OCI-LY7 (cell line): ENCODE measurements around the gene KCNQ2. TPM values are rescaled to one million over a fixed set of nuclear protein-coding genes. Genes with fewer than 3 reads are reported as not detected.

Source experiments
- BruUV-seq: library from RNA; stranded (reverse); fragments of 400-500 nt; replicated peaks from 2 replicates; lab custom pipeline; 2021; lab: Mats Ljungman, UMichigan
- CTCF ChIA-PET: fragments of 300-600 bp; sonication (Branson Sonifier 250); formaldehyde crosslinking; loops from one replicate; lab custom pipeline; 2022; ENCODE audit warnings: antibody characterized with exemption; ENCODE audit not compliant: unreplicated experiment; lab: Charles Lee
- POLR2A ChIA-PET: fragments of 300-600 bp; sonication (Branson Sonifier 250); formaldehyde crosslinking; loops from one replicate; lab custom pipeline; 2022; ENCODE audit warnings: antibody characterized with exemption; lab: Charles Lee
- DNase-seq: peaks from one replicate; pipeline ENCODE4 v3.0.0-alpha.2; 2015; ENCODE audit warnings: low spot score
- H2AFZ ChIP-seq: fragments of 200-600 bp; sonication (generic), shearing (Covaris generic); 2 replicates; pipeline ENCODE4 v1.6.1; 2014; ENCODE audit warnings: mild to moderate bottlenecking, antibody characterized with exemption, low read length, moderate library complexity
- H3K27ac ChIP-seq: fragments of 200-600 bp; sonication (generic); 2 replicates; pipeline ENCODE4 v1.5.1; 2014; ENCODE audit warnings: mixed run types, low read depth, mild to moderate bottlenecking, moderate library complexity, low read length, inconsistent platforms; ENCODE audit not compliant: poor library complexity, severe bottlenecking
- H3K36me3 ChIP-seq: fragments of 200-600 bp; sonication (generic); 2 replicates; pipeline ENCODE4 v1.6.1; 2014; ENCODE audit warnings: mild to moderate bottlenecking, antibody characterized with exemption, low read length, moderate library complexity, mixed read lengths; ENCODE audit not compliant: insufficient read depth
- H3K4me1 ChIP-seq: fragments of 200-600 bp; sonication (generic); 2 replicates; pipeline ENCODE4 v1.5.1; 2014; ENCODE audit warnings: mild to moderate bottlenecking, low read length; ENCODE audit not compliant: insufficient read depth, poor library complexity, severe bottlenecking
- H3K4me2 ChIP-seq: fragments of 200-600 bp; sonication (generic); 2 replicates; pipeline ENCODE4 v1.6.1; 2014; ENCODE audit warnings: mild to moderate bottlenecking, low read length
- H3K4me3 ChIP-seq: fragments of 200-600 bp; sonication (generic); 2 replicates; pipeline ENCODE4 v1.5.1; 2014; ENCODE audit warnings: mild to moderate bottlenecking, low read depth, low read length; ENCODE audit not compliant: poor library complexity, severe bottlenecking
- H3K79me2 ChIP-seq: fragments of 200-600 bp; sonication (generic); 2 replicates; pipeline ENCODE4 v1.6.1; 2016; ENCODE audit warnings: low read depth, mild to moderate bottlenecking, low read length, moderate library complexity, mixed read lengths; ENCODE audit not compliant: insufficient read depth
- H3K9me2 ChIP-seq: fragments of 200-600 bp; sonication (generic); 2 replicates; pipeline ENCODE4 v1.6.1; 2016; ENCODE audit warnings: mild to moderate bottlenecking, low read length, mixed read lengths; ENCODE audit not compliant: insufficient read depth
- H3K9me3 ChIP-seq: fragments of 200-600 bp; sonication (generic); 2 replicates; pipeline ENCODE4 v1.6.1; 2014; ENCODE audit warnings: mild to moderate bottlenecking, mixed run types, low read length, mixed read lengths
- H4K20me1 ChIP-seq: fragments of 200-600 bp; sonication (generic); 2 replicates; pipeline ENCODE4 v1.6.1; 2014; ENCODE audit warnings: mild to moderate bottlenecking, antibody characterized with exemption, low read length, moderate library complexity, mixed read lengths; ENCODE audit not compliant: insufficient read depth
- EZH2phosphoT487 ChIP-seq: fragments of 200-600 bp; sonication (generic); IDR thresholded peaks from 2 replicates; pipeline ENCODE4 v1.6.1; 2018; ENCODE audit warnings: low read depth, borderline replicate concordance, mild to moderate bottlenecking, mixed run types, antibody characterized with exemption, low read length, moderate library complexity, mixed read lengths
- intact Hi-C: fragments of 100-400 bp; cut with micrococcal nuclease; formaldehyde crosslinking; loops from one replicate; pipeline ENCODE4 v1.10.0; 2022; ENCODE audit not compliant: unreplicated experiment
- total RNA-seq, 2 experiments: library from RNA; depleted of rRNA in 1 of 2; stranded (reverse); fragments of >200 nt in 1 of 2; shearing (Covaris generic) in 1 of 2; gene quantifications; 2 replicates each; pipeline ENCODE4 v1.2.3, GENCODE V29; 2014 to 2022
- TF ChIP-seq, protein P1 (sequence below): fragments of 200-600 bp; sonication (generic); conservative IDR thresholded peaks from 2 replicates; pipeline ENCODE4 v1.5.1; 2014; ENCODE audit warnings: mild to moderate bottlenecking, antibody characterized with exemption, low read length, moderate library complexity, mixed read lengths

Gene KCNQ2
- total RNA-seq, 2 experiments from 2014 or later = not detected

DNA sequence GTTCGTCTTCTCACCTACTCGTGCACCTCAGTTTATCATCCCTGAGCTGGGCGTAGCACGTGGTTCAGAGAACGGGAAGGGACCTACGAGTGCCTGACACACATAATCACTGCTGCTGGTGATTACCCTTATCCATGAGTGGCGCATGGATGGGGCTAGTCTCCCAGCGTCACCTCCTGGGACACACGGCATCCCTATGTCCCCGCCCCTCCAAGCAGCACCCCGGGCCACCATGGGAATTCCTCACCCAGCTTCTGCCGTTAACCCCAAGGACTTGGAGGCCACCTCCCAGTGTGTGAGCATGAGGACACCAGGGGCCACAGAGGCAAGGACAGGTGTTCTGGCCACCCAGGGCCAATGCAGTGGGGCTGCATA is 121.1 kb downstream of the KCNQ2 start:
- DNase-seq = no peak
- Histone ChIP-seq H4K20me1 (no peaks in the 10 kb centered on the region), H3K36me3 (no peaks in the 10 kb centered on the region), H3K9me3 (no peaks in the 10 kb centered on the region), H3K4me1 (no peaks in the 10 kb centered on the region), H3K9me2 (no peaks in the 10 kb centered on the region), H2AFZ (no peak overlapping the region), H3K27ac (no peak overlapping the region), H3K4me3 (no peak overlapping the region), H3K79me2 (no peaks in the 10 kb centered on the region), H3K4me2 (no peak overlapping the region)
- TF ChIP-seq, protein P1, sequence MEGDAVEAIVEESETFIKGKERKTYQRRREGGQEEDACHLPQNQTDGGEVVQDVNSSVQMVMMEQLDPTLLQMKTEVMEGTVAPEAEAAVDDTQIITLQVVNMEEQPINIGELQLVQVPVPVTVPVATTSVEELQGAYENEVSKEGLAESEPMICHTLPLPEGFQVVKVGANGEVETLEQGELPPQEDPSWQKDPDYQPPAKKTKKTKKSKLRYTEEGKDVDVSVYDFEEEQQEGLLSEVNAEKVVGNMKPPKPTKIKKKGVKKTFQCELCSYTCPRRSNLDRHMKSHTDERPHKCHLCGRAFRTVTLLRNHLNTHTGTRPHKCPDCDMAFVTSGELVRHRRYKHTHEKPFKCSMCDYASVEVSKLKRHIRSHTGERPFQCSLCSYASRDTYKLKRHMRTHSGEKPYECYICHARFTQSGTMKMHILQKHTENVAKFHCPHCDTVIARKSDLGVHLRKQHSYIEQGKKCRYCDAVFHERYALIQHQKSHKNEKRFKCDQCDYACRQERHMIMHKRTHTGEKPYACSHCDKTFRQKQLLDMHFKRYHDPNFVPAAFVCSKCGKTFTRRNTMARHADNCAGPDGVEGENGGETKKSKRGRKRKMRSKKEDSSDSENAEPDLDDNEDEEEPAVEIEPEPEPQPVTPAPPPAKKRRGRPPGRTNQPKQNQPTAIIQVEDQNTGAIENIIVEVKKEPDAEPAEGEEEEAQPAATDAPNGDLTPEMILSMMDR = no peak
- no peak for TF ChIP-seq EZH2phosphoT487
- intact Hi-C loops = no loop called here
- BruUV-seq = no TSS peak
- CTCF ChIA-PET = no interaction called here
- POLR2A ChIA-PET = no interaction called here

DNA sequence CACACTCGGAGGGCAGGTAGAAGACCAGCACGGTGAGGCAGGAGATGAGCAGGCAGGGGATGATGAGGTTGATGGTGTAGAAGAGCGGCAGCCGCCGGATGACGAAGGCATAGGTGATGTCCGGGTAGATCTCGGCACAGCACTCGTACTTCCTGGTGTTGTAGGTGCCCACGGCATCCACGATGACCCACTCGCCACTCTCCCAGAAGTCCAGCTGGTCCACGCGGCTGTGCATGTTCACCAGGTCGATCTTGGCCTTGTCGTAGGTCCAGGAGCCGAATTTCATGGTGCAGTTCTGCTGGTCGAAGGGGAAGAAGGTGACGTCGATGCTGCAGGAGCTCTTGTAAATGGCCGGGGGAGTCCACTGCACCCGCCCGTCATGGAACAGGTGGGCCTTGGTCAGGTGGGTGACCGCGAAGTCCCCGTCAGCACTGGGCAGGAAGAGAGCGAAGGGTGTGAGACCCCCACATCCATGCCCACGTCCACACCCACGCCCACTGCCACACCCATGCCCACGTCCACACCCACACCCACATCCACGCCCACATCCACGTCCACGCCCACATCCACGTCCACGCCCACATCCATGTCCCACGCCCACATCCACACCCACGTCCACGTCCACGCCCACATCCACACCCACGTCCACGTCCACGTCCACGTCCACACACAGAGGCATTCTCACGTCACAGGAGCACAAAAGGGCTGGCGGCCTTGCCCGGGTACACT is 121.7 kb downstream of the KCNQ2 start:
- CTCF ChIA-PET = no interaction called here
- no peaks in the 10 kb centered on the region for H3K9me2 ChIP-seq
- H4K20me1 ChIP-seq = no peaks in the 10 kb centered on the region
- H2AFZ ChIP-seq = no peak overlapping the region
- TF ChIP-seq, protein P1 = no peak
- TF ChIP-seq EZH2phosphoT487 = no peak
- H3K27ac ChIP-seq = no peak overlapping the region
- no peaks in the 10 kb centered on the region for H3K79me2 ChIP-seq
- no TSS peak for BruUV-seq
- no peak overlapping the region for H3K4me3 ChIP-seq
- intact Hi-C loops = no loop called here
- DNase-seq = no peak
- H3K9me3 ChIP-seq = no peaks in the 10 kb centered on the region
- POLR2A ChIA-PET = no interaction called here
- no peaks in the 10 kb centered on the region for H3K36me3 ChIP-seq
- H3K4me1 ChIP-seq = no peaks in the 10 kb centered on the region
- H3K4me2 ChIP-seq = no peak overlapping the region

Other genes starting within 250 kb of the KCNQ2 start
- gene BIRC7, start 236.8 kb downstream of the KCNQ2 start, total RNA-seq (2014; rRNA removed; shearing (Covaris generic)) = not detected in 2 replicates
- 0.39 and 0.42 TPM in 2 replicates for gene BIRC7, start 236.8 kb downstream of the KCNQ2 start, total RNA-seq (2022)
- gene NKAIN4, start 218.2 kb downstream of the KCNQ2 start, total RNA-seq (2014; rRNA removed; shearing (Covaris generic)) = not detected in 2 replicates
- not detected in 2 replicates for gene NKAIN4, start 218.2 kb downstream of the KCNQ2 start, total RNA-seq (2022)
- 50.4 and 57.9 TPM in 2 replicates for gene ARFGAP1, start 199.8 kb downstream of the KCNQ2 start, total RNA-seq (2014; rRNA removed; shearing (Covaris generic))
- gene ARFGAP1, start 199.8 kb downstream of the KCNQ2 start, total RNA-seq (2022) = 105 and 116 TPM in 2 replicates
- not detected in 2 replicates for gene COL20A1, start 179.5 kb downstream of the KCNQ2 start, total RNA-seq (2014; rRNA removed; shearing (Covaris generic))
- 0.09 and 0.15 TPM in 2 replicates for gene COL20A1, start 179.5 kb downstream of the KCNQ2 start, total RNA-seq (2022)
- not detected in 2 replicates for gene CHRNA4, start 111.3 kb downstream of the KCNQ2 start, total RNA-seq (2014; rRNA removed; shearing (Covaris generic))
- not detected in 2 replicates for gene CHRNA4, start 111.3 kb downstream of the KCNQ2 start, total RNA-seq (2022)
- gene EEF1A2, start 26.4 kb upstream of the KCNQ2 start, total RNA-seq (2014; rRNA removed; shearing (Covaris generic)) = 0.22 and 0.36 TPM in 2 replicates
- gene EEF1A2, start 26.4 kb upstream of the KCNQ2 start, total RNA-seq (2022) = 0.92 TPM in 1 of 2 replicates, not detected in the other
- gene PPDPF, start 48.1 kb upstream of the KCNQ2 start, total RNA-seq (2014; rRNA removed; shearing (Covaris generic)) = 16.5 and 34.9 TPM in 2 replicates
- gene PPDPF, start 48.1 kb upstream of the KCNQ2 start, total RNA-seq (2022) = 117 and 126 TPM in 2 replicates
- gene PTK6, start 64.7 kb upstream of the KCNQ2 start, total RNA-seq (2014; rRNA removed; shearing (Covaris generic)) = 0.05 and 0.13 TPM in 2 replicates
- gene PTK6, start 64.7 kb upstream of the KCNQ2 start, total RNA-seq (2022) = 1.8 and 2.0 TPM in 2 replicates
- not detected in 2 replicates for gene SRMS, start 75.1 kb upstream of the KCNQ2 start, total RNA-seq (2014; rRNA removed; shearing (Covaris generic))
- gene SRMS, start 75.1 kb upstream of the KCNQ2 start, total RNA-seq (2022) = 0.42 TPM in 1 of 2 replicates, not detected in the other
- gene FNDC11, start 81.5 kb upstream of the KCNQ2 start, total RNA-seq (2014; rRNA removed; shearing (Covaris generic)) = 0.15 and 0.41 TPM in 2 replicates
- gene FNDC11, start 81.5 kb upstream of the KCNQ2 start, total RNA-seq (2022) = 2.1 and 3.0 TPM in 2 replicates
- gene HELZ2, start 101.6 kb upstream of the KCNQ2 start, total RNA-seq (2014; rRNA removed; shearing (Covaris generic)) = 3.6 and 6.5 TPM in 2 replicates
- gene HELZ2, start 101.6 kb upstream of the KCNQ2 start, total RNA-seq (2022) = 8.3 and 8.6 TPM in 2 replicates
- 14.3 and 15.6 TPM in 2 replicates for gene GMEB2, start 154.4 kb upstream of the KCNQ2 start, total RNA-seq (2014; rRNA removed; shearing (Covaris generic))
- gene GMEB2, start 154.4 kb upstream of the KCNQ2 start, total RNA-seq (2022) = 15.0 and 15.6 TPM in 2 replicates
- 4.0 and 6.7 TPM in 2 replicates for gene STMN3, start 180.8 kb upstream of the KCNQ2 start, total RNA-seq (2014; rRNA removed; shearing (Covaris generic))
- 6.7 and 7.5 TPM in 2 replicates for gene STMN3, start 180.8 kb upstream of the KCNQ2 start, total RNA-seq (2022)
- 20.0 and 22.5 TPM in 2 replicates for gene RTEL1, start 185.7 kb upstream of the KCNQ2 start, total RNA-seq (2014; rRNA removed; shearing (Covaris generic))
- gene RTEL1, start 185.7 kb upstream of the KCNQ2 start, total RNA-seq (2022) = 47.2 and 55.0 TPM in 2 replicates
- 1.4 and 6.6 TPM in 2 replicates for gene TNFRSF6B, start 224.0 kb upstream of the KCNQ2 start, total RNA-seq (2014; rRNA removed; shearing (Covaris generic))
- 1.0 TPM in 1 of 2 replicates, not detected in the other for gene TNFRSF6B, start 224.0 kb upstream of the KCNQ2 start, total RNA-seq (2022)
- gene ARFRP1, start 235.3 kb upstream of the KCNQ2 start, total RNA-seq (2014; rRNA removed; shearing (Covaris generic)) = 47.9 and 53.3 TPM in 2 replicates
- 82.1 and 85.6 TPM in 2 replicates for gene ARFRP1, start 235.3 kb upstream of the KCNQ2 start, total RNA-seq (2022)
- 43.1 and 43.9 TPM in 2 replicates for gene ZGPAT, start 235.4 kb upstream of the KCNQ2 start, total RNA-seq (2014; rRNA removed; shearing (Covaris generic))
- 50.8 and 55.4 TPM in 2 replicates for gene ZGPAT, start 235.4 kb upstream of the KCNQ2 start, total RNA-seq (2022)